Measurements from ENCODE around the gene DDX51.
"Not testable (repeated sequence)": the region's sequence is repeated elsewhere in the genome, so short reads cannot be mapped to it uniquely, and the experiment has no call there.

DDX51 gene

DNA sequence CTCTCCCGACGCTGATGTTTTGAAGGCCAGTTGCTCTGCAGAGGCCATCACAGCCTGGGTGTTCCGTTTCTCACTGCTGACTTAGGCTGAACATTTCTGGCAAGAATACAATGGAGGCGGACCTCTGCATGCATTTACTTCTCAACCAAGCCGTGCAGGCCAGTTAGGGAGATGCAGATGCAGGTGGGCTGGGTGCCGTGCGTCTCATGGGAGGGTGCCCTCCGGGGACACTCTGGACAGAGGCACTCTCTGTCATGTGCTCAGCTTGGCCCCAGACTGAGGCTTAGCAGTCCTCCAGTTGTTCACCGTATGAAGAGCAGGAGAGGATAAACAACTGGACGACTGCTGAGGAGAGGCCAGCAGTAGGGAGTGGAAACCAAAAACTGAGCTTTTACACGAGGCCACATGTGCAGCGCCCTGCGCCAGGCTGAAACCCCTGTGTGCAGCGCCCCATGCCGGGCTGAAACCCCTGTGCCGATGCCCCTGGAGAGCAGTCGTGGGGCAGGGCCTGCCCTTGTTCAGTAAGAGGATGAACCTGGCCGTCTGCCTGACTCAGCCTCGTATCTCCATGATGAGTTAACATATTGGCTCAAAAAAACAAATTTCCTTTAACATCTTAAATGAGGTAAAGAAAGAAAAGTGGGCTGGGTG, 32.3 kb downstream of the DDX51 start:
- DNase-seq: no peak

DNA sequence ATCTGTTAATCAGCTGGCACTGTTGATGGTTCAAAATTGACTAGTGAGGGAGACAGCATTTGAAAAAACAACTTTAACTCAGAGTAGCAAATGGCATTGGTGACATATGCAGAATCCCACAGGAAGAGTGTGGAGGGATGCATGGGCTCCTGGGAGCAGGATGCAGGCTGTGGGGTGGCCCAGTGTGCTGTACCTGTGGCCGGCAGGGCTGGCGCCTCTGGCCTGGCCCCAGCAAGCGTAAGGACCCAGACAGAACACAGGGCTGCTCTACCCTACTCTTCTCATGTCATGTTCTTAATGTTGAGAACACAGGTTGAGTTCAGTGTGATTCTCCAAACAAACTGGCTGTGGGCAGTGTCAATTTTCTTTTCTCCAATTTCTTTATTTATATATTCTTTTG, 33.4 kb downstream of the DDX51 start:
- no peak for DNase-seq

DNA sequence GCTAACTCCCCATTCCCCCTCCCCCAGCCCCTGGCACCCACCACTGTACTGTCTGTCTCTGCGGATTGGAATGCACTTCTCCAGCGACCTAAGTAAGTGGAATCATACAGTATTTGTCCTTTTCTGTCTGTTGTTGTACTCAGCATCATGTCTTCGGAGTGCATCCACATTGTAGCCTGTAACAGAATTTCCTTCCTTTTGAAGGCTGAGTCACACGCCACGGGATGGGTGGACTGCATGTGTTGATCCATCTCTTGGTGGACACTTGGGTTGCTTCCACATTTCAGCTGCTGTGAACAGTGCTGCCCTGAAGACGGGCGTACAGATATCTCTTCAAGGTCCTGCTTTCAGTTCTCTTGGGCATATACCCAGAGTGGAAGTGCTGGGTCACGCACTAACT, 34.4 kb downstream of the DDX51 start:
- no peak for DNase-seq

DNA sequence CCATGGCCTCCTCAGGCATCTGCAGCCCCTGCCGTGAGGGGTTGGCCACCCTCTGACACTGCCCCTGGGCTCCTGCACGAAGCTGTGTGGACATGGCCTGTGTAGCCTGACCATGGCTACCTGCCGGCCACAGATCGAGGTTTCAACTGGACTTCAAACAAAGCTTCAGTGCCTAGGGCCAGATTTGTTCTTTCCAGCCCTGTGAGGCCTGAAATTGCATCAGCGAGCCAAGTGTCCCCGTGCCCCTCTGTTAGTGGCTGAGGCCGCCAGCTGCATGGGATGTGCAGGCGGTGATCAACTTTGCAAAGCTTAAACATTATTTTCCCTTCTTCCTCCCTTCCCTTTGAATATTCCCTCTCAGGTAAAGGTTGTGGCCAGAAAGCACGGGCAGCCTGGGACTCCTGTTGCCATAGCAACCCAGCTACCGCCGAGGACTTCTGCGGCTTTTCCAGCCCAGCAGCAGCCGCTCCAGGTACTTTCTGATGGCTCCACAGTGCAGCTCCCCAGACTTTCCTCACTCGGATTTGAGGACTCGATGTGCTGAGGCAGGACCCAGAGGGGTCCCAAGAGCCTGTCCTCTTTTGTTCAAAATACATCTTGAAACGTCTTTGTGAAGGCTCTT, 35.8 kb downstream of the DDX51 start:
- DNase-seq: no peak

DNA sequence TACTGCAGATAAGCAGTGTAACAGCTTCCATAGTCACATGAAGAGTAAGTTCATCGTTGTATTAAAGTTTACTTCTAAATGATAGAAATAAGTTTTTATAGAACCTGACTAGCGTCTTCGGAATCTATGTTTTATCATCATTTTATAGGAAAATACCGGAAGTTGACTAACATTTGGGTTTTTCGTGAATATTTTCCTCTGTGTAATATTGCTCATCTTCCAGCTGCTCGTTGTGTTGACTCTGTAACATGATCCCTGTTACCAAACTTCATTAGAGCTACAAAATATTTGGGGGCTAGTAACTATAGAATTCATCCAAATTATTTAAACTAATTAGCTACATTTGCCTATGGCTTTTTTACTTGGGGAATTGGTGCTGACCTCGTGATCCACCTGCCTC, 37.2 kb downstream of the DDX51 start:
- no peak for DNase-seq

DNA sequence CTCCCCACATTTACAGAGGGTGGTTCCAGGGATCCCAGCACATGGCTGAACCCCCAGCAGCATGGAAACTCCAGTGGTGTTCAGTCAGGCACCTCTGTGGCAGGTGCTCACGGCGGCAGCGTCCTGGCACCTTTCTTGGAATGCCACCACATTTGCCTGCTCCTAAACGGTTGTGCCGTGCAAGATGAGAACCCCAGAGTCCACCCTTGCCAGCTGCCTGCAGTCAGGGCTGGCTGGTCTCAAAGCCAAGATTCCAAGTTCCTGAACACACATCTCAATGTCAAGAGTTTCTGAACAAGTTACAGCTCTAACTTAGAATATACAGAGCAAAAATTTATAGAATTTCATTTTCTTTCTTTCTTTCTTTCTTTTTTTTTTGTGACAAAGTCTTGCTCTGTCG, 38.7 kb downstream of the DDX51 start:
- no peak for DNase-seq

DNA sequence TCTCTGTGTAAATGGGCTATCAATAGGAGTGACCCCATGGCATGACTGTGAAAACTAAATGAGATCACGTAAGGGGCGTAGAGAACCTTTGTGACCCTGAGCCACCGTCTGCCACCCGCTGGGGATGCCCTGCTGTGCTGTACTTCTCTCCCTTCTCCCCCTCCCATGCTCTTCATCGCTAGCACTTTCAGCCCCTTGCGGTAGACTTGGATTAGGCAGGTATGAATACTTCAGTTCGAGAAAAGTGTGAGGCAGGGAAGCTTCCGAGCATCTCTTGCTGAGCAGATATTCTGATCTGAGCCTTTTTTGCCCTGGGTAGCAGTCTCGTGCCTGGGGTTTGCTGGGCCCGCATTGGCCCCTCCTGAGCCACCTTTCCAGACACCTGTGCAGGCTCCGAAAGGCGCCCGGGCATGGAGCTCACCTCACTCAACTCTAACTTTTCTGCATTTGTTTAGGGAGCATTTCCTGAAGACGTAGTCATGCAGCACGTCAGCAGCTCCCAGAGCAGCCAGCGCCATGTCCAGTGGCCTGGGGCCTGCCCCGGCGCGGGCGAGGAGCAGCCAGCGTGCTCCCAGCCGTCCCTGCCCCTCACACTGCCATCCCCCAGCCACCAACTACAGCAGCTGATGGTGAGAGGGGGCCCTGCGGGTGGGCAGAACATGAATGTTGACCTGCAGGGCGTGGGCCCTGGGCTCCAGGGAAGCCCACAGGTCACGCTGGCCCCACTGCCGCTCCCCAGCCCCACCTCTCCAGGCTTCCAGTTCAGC, 40.4 kb downstream of the DDX51 start:
- no peak for DNase-seq

DNA sequence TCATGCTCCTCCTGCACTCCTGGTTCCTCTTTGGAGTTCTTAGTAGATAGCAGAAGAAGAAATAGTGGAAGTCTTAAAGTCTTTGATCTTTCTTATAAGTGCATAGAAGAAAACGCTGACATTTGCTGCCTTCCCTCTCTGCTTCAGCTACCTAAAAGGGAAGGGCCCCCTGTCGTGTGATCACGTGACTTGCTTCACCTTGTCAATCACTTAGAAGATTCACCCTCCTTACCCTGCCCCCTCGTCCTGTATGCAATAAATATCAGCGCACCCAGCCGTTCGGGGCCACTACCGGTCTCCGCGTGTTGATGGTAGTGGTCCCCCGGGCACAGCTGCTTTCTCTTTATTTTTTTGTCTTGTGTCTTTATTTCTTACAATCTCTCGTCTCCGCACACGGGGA, 41.0 kb downstream of the DDX51 start:
- DNase-seq: not testable (repeated sequence)

DNA sequence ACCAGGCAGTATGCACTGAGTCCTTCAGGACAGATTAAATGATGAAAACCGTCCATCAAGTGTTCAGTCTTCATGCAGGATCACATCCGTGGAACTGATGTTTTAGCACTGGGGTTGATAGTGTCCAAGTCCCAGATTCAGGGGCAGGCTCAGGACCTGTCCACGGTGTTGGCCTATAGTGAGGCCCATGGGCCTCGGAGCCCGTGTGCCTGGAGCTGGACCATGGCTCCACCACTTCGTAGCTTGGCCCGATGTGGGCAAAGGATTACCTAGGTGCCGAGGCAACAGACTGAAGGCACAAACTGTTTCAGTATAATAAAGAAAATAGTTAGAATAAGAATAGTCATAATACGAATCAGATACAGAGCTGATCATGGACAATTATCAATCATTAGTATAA, 41.8 kb downstream of the DDX51 start:
- DNase-seq: no peak

DNA sequence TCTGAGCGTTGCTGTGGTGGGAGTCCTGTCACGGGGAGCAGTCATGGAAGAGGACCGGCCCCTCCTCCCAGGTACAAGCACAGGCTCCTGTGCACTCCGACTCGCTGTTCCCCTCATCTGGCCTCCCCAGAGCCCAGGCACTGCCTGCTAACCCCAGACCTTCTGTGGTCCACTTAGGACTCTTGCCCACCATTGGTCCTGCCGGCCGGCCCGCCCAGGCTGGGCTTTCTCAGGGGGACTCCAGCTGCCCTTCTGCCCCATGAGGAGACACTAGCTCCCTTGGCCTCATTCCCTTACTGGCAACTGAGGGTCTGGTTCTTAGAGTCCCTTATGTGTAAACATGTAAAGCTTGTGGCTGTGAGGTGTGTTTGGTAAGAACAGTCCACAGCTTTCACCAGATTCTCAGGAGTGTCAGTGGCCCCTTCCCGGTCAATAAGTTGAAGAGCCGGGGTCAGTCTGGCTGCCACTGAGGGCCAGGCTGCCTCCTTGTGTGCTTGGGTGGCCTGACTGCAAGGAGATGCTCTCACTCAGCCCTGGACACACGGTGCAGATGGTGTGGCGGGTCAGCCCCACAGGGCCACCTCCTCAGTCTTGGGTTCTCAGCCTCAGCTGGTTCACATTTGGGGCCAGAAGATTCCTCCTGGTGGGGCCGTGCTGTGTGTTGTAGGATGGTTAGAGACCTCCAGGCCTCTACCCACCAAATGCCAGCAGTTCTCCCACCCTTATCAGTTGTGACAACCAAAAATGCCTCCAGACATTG, 43.6 kb downstream of the DDX51 start:
- no peak for DNase-seq

DNA sequence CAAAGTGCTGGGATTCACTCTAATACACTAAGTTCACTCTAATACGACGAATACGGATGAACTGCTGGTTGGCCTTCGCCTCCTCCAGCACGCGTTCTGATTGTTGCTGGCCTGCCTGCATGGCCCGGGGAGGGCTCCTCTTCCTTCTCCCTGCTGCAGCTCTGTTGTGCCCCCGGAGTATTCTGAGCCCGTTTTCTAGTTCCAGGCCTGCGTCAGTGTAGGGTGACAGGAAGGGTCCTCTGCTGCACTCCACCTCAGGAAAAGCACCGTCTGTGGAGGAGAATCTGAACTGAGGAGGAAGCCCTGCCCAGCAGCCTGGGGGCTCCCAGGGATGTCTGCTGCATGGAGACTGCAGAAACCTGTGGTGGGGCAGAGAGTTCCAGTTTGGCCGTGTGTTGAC, 44.4 kb downstream of the DDX51 start:
- no peak for DNase-seq

DNA sequence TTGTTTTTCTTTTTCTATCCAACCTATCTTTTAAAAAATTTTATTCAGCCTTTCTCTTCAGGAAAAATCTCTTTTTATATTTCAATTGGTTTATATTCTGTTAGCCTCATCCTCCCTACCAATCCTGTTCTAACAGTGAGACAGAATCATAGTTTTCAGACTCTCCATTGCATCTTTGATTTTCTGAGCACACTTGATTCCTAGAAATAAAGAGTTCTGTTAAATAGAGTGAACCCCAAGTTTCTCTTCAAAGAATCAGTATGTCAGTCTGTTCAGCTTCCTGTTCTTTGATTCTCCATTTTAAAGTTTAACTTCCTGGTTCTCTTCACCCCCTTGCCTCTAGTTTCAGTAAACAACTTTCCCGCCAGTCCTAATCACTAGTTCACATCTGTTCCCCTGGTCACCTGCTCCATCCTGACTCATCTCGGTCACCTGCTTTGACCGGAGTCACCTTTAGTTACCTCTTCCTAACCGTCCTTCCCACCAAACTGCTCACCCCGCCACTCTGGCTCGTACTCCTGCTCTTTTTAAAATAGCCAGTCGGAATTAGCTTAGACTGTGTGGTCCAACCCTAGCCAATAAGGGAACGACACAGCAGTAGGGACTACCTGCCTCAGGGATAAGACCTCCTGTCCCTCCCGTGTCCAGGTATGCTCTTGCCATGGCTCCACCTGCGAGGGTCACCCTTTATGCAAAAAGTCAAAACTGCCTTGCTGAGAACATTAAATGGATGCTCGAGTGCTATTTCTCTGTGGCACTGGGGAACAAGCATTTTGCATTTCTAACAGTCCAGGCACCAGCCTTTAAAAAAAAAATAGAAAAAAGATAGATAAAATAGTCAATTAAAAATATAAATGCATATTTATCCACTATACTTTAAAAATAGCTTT, 48.4 kb downstream of the DDX51 start:
- no peak for DNase-seq

DNA sequence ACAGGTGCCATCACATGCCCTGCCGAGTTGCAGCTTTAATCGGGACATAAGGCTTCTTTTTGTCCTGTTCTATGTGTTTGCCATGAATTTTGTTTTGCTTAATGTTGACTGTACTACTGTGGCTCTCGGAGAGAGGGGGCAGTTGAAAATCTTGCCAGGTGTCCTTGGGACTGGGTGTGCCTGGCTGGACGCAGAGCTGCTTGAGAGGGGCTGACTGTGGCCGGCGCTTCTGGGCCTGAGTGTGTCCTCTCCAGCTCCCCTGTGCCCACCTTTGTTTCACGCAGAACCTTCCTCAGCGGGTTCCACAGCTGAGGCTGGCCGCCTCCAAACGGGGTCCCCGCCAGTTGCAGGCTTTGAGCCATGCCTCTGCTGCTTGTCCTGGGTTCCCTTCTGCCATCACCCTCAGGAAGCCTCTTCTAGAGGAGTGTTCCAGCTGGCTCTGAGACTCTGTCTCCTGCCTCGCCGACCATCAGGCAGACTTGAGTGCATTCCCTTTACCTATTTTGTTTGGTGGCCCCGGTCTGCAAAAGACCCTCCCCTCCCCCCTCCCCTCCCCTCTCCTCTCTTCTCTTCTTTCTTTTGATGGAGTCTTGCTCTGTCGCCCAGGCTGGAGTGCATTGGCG, 49.7 kb downstream of the DDX51 start:
- no peak for DNase-seq

DNA sequence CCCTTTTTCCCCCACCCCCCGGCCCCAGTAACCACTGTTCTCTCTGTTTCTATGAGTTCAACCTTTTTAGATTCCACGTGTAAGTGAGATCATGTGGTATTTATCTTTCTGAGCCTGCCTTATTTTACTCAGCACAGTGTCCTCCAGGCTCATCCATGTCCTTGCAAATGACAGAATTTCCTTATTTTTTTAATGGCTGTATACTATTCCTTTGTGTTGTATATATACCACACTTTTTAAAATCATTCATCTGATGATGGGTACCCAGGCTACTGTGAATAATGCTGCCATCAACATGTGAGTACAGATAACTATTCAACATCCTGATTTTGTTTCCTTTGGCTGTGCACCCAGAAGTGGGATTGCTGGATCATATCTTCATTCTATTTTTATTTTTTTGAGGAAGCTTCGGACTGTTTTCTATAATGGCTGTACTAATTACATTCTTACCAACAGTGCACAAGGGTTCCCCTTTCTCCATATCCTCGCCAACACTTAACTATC, 54.7 kb downstream of the DDX51 start:
- DNase-seq: no peak

Measured in DMS153 (cell line).